Mammary epithelial cell (primary cell): ENCODE data around the gene FLT4.

Experiments used
- CTCF ChIP-seq, 2 donors: IDR thresholded peaks in 1 of 2; conservative IDR thresholded peaks in 1 of 2; 2 replicates each; pipeline ENCODE4 v1.5.1; 2011 to 2012; ENCODE audit warnings: inconsistent platforms in 2 of 2, low read length in 2 of 2, mild to moderate bottlenecking in 2 of 2, control low read depth in 1 of 2, low read depth in 1 of 2; ENCODE audit not compliant: insufficient read depth in 1 of 2; ENCODE audit errors: extremely low read depth in 1 of 2
- EZH2 ChIP-seq: IDR thresholded peaks from 2 replicates; pipeline ENCODE4 v1.6.1; 2012; ENCODE audit warnings: low read length, inconsistent platforms, borderline replicate concordance

- TF ChIP-seq CTCF (conservative IDR thresholded peaks at IDR 0.05 in 1 of 2, IDR thresholded peaks at IDR 0.05 in 1 of 2; ENCODE audit: extremely low read depth in 1 of 2, insufficient read depth in 1 of 2, low read depth in 1 of 2, low read length in 2 of 2) (no peak), EZH2 (no peak)
These were observed 36.7 kb downstream of the FLT4 start for GRCh38 chr5:180612683-180613082.
